ENCODE results near the gene PLK4.

PLK4 gene

GRCh38 chr4:127870281-127870680 is 10.4 kb upstream of the PLK4 start:
- no peak for DNase-seq (ENCODE audit: low read depth)
- TF ChIP-seq, protein P1, sequence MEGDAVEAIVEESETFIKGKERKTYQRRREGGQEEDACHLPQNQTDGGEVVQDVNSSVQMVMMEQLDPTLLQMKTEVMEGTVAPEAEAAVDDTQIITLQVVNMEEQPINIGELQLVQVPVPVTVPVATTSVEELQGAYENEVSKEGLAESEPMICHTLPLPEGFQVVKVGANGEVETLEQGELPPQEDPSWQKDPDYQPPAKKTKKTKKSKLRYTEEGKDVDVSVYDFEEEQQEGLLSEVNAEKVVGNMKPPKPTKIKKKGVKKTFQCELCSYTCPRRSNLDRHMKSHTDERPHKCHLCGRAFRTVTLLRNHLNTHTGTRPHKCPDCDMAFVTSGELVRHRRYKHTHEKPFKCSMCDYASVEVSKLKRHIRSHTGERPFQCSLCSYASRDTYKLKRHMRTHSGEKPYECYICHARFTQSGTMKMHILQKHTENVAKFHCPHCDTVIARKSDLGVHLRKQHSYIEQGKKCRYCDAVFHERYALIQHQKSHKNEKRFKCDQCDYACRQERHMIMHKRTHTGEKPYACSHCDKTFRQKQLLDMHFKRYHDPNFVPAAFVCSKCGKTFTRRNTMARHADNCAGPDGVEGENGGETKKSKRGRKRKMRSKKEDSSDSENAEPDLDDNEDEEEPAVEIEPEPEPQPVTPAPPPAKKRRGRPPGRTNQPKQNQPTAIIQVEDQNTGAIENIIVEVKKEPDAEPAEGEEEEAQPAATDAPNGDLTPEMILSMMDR (conservative IDR thresholded peaks at IDR 0.05; ENCODE audit: low read depth, low read length): no peak
- no peak overlapping the region for H3K4me3 ChIP-seq (ENCODE audit: low read depth, low read length)

GRCh38 chr4:127870688-127871087 is 10.0 kb upstream of the PLK4 start:
- TF ChIP-seq, protein P1 (conservative IDR thresholded peaks at IDR 0.05; ENCODE audit: low read depth, low read length): no peak
- DNase-seq (ENCODE audit: low read depth): peak; percentile 72
- H3K4me3 ChIP-seq (ENCODE audit: low read depth, low read length): no peak overlapping the region

GRCh38 chr4:127875791-127876190 is 4.9 kb upstream of the PLK4 start:
- no peak for DNase-seq (ENCODE audit: low read depth)
- TF ChIP-seq, protein P1 (conservative IDR thresholded peaks at IDR 0.05; ENCODE audit: low read depth, low read length): no peak
- H3K4me3 ChIP-seq (ENCODE audit: low read depth, low read length): no peak overlapping the region

DNA sequence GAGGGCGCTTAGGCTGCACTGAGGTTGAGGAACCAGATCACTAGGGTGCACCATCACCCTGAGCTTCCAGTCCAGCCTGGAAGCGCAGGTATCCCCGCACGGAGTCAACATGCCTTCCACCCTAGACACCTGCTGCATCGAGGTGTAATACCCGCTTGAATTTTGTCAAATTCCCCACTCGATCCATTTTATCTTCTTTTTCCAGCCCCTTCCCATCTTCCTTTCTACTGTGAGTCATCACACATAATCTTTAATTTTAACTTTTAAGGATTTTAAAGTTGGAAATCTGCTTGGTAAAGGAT is 821 bp downstream of the PLK4 start:
- TF ChIP-seq, protein P1 (conservative IDR thresholded peaks at IDR 0.05; ENCODE audit: low read depth, low read length): peak; percentile 2
- DNase-seq (ENCODE audit: low read depth): no peak

DNA sequence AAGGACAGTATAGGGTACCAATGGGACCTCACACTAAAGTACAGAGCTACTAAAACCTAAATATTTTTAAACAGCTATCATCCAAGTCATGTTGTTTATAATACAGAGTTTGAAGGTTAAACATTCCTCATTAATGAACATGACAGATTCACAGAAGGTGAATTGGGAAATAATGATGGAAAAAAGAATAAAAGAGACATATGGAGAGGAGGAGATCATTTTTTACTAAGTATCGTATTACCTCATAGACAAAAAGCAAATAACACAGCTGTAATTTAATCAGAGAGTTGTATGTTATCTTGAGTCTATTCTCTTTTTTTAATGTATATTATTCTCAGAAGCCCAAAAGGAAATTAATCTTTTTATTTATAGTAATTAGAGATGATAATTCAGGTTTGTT is 7.9 kb downstream of the PLK4 start:
- TF ChIP-seq, protein P1 (conservative IDR thresholded peaks at IDR 0.05; ENCODE audit: low read depth, low read length): no peak
- DNase-seq (ENCODE audit: low read depth): no peak
- H3K4me3 ChIP-seq (ENCODE audit: low read depth, low read length): no peak overlapping the region

More for the DNA sequence above, 821 bp downstream of the PLK4 start:
- H3K4me3 ChIP-seq (ENCODE audit: low read depth, low read length): peak overlapping the region; percentile 96

DNA sequence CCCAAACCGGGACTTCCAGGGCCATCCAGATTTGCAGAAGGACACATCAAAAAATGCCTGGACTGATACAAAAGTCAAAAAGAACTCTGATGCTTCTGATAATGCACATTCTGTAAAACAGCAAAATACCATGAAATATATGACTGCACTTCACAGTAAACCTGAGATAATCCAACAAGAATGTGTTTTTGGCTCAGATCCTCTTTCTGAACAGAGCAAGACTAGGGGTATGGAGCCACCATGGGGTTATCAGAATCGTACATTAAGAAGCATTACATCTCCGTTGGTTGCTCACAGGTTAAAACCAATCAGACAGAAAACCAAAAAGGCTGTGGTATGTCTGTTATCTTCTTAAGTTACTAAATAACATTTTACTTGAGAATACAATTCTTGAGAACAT is 9.2 kb downstream of the PLK4 start:
- TF ChIP-seq, protein P1 (conservative IDR thresholded peaks at IDR 0.05; ENCODE audit: low read depth, low read length): no peak
- H3K4me3 ChIP-seq (ENCODE audit: low read depth, low read length): no peak overlapping the region
- peak; percentile 51 for DNase-seq (ENCODE audit: low read depth)

- no peak overlapping the region for H3K4me3 ChIP-seq (ENCODE audit: low read depth, low read length)
- DNase-seq (ENCODE audit: low read depth): no peak
- TF ChIP-seq, protein P1 (conservative IDR thresholded peaks at IDR 0.05; ENCODE audit: low read depth, low read length): no peak
Observed at GRCh38 chr4:127896069-127896468, 15.4 kb downstream of the PLK4 start.
